NCI-H2171 (cell line): Measurements from ENCODE around the gene FAM98B.
"Not testable (repeated sequence)": the region's sequence is repeated elsewhere in the genome, so short reads cannot be mapped to it uniquely, and the experiment has no call there.

ENCODE experiments used
- DNase-seq: peaks from one replicate; lab custom pipeline; 2025; lab: John Stamatoyannopoulos, UW

FAM98B gene

GRCh38 chr15:38453971-38454695 lies at the start of gene FAM98B:
Gene FAM98B, plus strand, starts transcription at chr15:38454127. Its CDS starts 35 bp downstream, at chr15:38454162.
- DNase-seq = peak; percentile 80

GRCh38 chr15:38406436-38406835 lies 47.5 kb upstream of the FAM98B start:
- DNase-seq = peak; percentile 15

GRCh38 chr15:38408576-38408975 lies 45.4 kb upstream of the FAM98B start:
- no peak for DNase-seq

- no peak for DNase-seq
These were observed 42.0 kb upstream of the FAM98B start for GRCh38 chr15:38411902-38412301.

- no peak for DNase-seq
These were observed 41.5 kb upstream of the FAM98B start for GRCh38 chr15:38412466-38412865.

- DNase-seq = no peak
These were observed 39.6 kb upstream of the FAM98B start for GRCh38 chr15:38414357-38414756.

GRCh38 chr15:38421069-38421690 lies 32.7 kb upstream of the FAM98B start:
- DNase-seq = no peak

GRCh38 chr15:38424101-38424552 lies 29.8 kb upstream of the FAM98B start:
- DNase-seq = no peak

- no peak for DNase-seq
These were observed 28.7 kb upstream of the FAM98B start for GRCh38 chr15:38425269-38425668.

- DNase-seq = no peak
These were observed 26.5 kb upstream of the FAM98B start for GRCh38 chr15:38427380-38427779.

- DNase-seq = no peak
These were observed 23.7 kb upstream of the FAM98B start for GRCh38 chr15:38430106-38430760.

GRCh38 chr15:38436993-38437392 lies 16.9 kb upstream of the FAM98B start:
- DNase-seq = no peak

GRCh38 chr15:38437603-38438002 lies 16.3 kb upstream of the FAM98B start:
- not testable (repeated sequence) for DNase-seq

GRCh38 chr15:38438031-38438986 lies 15.6 kb upstream of the FAM98B start:
- DNase-seq = no peak

GRCh38 chr15:38440353-38441129 lies 13.4 kb upstream of the FAM98B start:
- DNase-seq = peak; percentile 76

GRCh38 chr15:38441130-38441519 lies 12.8 kb upstream of the FAM98B start:
- DNase-seq = no peak

GRCh38 chr15:38454696-38455090 lies 766 bp downstream of the FAM98B start:
- no peak for DNase-seq

GRCh38 chr15:38455092-38455491 lies 1.2 kb downstream of the FAM98B start:
- DNase-seq = no peak

GRCh38 chr15:38458646-38459045 lies 4.7 kb downstream of the FAM98B start:
- DNase-seq = no peak

GRCh38 chr15:38459480-38459879 lies 5.6 kb downstream of the FAM98B start:
- no peak for DNase-seq

- no peak for DNase-seq
These were observed 6.6 kb downstream of the FAM98B start for GRCh38 chr15:38460543-38460942.
